HG02798 (cell line): ENCODE results near the gene MEX3C.

Experiments used
- ATAC-seq: cut with Tn5 transposase; IDR thresholded peaks from one replicate; pipeline ENCODE4 v1.9.1; 2021; ENCODE audit warnings: mild to moderate bottlenecking; ENCODE audit not compliant: unreplicated experiment, poor library complexity

Gene MEX3C

DNA sequence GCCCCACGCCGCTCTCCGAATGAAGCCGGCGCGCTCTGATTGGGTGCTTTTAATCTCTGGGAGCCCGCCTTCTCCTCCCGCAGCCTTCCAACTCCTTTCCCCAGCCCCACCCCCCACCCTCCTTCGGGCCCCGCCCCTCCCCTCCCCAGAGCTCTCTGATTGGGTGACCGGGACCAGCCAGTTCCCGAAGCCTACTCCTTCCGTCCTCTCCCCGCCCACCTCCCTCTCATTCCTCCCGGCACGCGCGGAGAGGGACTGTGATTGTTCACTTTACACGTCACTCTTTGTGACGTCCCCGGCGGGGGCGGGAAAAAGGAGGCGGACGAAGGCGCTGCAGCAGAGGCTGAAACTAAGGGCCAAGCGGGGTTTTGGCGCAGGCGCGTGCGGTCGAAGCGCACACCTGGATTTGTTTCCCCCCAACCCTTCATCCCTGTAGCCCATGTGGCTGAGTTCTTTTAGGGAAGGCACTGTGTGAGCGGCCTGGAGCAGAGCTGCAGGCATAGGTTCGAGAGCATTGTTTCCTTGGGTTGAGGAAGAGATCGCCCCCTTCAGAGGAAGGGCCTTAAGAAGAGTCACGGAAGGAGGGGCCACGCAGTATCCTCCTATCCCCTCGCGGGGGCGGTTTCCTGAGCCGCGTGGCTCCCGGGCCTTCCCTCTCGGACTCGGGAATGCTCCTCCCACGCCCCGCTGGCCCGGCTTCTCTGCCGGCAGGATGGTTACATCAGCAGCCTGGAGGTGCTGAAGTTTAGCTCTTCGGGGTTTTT, at the start of gene MEX3C:
TSS of gene MEX3C (minus strand) at position 21 of the 764 bp plus-strand sequence. CDS start 361 bp downstream, outside the sequence.
- ATAC-seq, result peak; percentile 83

DNA sequence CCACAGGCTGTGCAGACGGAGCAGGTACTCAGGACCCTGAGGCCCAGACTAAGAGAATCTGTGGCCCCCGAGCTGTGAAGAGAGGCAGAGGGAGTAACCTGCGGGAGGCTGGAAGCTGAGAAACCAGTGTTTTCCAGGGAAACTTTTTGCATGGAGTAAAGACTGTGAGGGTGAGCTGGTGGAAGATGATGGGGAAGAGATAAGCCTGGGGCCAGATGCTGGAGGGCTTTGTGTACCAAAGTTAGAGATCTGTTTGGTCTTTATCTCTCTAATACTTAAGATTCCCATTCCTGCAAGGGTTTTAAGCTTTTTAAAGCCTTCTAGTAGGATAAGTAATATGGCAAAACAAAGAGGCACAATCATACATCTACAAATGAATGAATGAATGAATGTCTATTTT, 43.7 kb upstream of the MEX3C start:
- ATAC-seq, result no peak

DNA sequence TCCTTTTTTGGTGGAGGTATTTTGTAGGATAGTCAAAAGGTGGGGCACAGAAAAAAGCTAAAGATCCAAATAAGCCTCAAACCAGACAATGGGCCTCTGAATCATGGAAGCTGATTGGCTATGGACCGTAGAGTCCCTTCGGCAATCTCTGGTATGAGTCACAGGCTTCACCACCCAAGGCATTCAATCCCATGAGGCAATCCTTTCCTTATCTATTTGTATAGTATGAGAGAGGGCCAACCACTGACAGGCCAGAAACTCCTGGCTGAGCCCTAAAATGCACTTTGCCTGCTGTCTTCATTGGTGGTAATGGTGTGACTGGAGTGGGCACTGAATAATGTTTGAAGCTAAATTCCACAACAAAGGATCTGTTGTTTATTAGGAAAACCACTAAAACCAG, 38.7 kb upstream of the MEX3C start:
- no peak for ATAC-seq

DNA sequence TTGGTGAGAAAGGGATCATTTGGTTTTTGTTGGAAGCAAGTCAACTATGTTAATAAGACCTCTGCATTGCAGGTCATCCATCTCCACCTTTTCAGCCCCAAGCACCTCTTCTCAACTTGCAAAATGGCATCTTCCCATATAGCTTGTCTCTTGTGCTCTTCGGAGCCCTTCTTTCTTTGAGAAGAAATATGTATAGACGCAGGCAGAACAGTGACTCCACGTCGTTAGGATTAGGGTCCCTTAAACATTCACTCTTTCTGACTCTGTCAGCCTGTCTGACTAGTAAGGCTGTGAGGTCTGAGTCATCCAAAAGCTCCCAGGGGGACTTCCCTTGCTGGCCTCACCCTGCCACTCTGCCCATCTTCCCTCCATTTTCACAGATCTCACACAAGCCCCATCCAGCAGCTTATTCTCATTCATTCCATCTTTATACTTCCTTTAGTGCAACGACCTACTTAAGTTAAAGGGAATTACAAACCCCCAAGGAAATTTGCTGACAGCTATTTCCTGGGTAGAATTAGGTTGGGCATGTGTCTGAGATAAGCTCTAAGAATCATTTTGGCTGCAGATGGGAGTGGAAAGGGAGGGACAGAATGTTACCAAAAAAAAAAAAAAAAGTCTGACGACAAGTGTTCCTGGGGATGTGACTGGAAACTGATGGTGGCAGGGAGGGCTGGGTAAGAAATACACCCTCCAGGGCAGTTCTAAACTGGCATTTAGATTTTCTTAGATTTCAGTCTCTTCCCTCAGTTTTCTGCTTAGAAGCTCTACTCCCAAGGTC, 37.7 kb upstream of the MEX3C start:
- peak; percentile 88 for ATAC-seq

DNA sequence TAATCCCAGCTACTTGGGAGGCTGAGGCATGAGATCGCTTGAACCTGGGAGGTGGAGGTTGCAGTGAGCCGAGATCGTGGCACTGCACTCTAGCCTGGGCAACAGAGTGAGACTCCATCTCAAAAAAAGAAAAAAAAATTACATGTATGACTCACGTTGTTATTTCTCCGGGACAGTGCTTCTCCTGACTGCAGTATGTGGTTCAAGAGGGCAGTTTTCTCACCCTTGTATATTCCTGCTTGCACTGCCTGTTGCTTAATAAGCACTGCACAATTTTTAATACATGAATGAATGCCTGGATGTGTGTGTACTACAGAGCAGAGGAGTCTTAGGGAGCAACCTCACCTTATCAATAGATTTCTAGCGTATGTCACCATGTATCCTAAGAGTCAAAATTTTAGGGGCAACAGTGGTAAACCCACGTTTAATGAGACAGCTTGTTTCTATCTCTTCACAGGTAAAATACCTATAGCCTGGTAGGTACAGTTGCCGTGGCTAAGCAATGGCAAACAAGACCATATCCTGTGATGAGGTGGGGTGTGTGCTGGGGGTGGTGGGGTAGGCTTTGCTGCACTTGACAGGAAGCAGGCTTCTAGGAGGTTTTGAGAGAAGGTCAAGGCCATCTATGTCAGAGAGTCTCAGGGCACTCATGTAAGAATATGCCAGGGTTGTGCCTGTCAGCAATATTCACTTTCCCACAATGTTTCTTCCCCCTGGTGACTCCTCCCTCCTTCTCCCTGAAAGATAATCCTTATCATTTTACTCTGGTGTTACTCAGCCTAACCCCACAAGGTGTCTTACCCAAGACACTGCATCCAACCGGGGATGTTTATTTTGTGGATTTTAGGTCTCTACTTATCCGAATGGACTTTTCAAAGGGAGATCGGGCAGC, 36.9 kb upstream of the MEX3C start:
- no peak for ATAC-seq

DNA sequence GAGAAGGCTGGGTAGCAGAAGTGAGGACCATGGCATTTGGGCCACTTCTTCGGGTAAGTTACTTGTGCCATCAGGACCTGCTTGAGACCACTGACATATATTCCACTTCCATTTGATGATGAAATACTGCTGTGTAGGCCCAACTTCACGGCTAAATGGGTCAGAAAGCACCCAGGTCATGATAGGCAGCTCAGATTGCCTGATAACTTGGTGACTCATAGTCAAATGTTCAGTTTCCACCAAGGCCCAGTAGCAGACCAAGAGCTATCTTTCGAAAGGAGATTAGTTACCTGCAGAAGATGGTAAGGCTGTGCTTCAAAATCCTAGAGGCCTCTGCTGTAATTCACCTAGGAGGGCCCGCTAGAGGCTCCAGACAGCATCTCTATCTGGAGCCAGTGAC, 31.8 kb upstream of the MEX3C start:
- no peak for ATAC-seq

DNA sequence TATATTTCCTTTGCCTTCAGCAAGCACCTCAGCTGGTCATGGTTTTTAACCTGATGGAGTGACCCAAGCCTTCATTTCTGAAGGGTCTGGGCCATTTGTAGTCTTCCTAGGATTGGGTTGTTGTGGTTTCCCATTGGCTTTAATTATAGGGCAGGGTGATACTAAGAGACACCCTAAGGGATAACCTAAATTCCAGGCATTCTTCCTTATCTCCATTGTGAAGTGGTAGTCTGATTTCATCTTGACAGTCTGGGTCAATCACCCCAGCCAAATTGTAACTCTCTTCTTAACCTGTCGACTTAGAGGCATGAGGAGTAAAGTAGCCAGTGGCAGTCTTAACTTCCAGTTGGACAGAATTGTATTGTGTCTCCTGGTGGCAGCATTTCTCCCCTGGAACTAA, 30.2 kb upstream of the MEX3C start:
- ATAC-seq, result no peak

DNA sequence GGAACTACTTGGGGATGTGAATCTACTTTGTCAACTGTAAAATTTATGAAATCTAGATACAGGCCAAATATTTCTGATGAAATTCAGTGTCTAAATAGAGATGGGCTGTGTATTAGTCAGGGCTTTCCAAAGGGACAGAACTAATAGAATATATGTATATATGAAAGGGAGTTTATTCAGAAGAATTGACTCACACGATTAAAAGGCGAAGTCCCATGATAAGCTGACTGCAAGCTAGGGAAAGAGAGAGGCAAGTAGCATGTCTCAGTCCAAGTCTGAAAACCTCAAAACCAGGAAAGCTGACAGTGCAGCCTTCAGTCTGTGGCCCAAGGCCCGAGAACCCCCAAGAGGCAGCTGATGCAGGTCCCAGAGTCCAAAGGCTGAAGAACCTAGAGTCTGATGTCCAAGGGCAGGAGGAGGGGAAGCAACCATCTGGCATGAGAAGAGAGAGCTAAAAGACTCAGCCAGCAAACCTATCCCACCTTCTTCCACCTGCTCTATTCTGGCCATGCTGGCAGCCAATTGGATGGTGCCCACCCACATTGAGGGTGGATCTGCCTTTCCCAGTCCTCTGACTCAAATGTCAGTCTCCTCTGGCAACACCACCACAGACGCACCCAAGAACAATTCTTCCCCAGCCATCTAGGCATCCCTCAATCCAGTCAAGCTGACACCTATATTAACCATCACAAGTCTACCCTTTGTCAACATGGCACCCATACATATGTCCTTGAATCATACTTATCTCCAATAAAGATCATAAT, 29.3 kb upstream of the MEX3C start:
- ATAC-seq, result no peak

DNA sequence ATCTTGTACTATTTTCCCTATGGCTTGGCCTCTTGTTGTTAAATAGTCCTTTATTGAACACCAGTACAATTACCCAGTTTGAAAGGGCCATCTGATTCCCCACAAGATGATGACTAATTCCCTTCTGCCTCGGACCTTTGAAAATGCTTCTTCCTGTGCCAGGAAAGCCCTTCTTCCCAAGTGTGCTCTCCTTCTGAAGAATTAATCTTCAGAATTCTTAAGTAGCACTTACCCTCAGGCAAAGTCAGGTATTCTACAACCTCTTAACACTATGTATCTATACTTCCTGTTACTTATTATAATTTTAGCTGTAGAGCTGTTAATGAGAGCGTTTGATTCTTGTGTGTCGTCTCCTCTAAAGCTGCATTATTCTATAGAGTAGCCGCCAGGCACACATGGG, 28.6 kb upstream of the MEX3C start:
- no peak for ATAC-seq

DNA sequence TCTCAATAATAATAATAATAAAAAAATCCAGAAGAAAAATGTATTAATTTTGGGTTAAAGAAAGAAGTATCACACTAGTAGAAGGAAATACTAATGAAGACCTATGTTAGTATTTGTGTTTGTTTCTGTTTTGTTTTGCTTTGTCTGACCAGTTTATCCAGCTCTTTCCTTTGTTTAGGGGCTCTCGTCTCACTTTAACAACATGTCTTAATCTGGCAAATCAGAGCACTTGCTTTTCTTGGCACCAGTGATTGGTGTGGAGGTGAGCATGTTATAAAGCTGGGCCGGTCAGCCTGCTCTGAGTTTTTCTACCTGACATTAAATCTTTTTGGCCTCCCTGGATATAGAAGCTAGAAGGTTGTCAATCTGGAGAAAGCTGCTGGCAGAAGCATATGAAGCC, 15.1 kb upstream of the MEX3C start:
- no peak for ATAC-seq

DNA sequence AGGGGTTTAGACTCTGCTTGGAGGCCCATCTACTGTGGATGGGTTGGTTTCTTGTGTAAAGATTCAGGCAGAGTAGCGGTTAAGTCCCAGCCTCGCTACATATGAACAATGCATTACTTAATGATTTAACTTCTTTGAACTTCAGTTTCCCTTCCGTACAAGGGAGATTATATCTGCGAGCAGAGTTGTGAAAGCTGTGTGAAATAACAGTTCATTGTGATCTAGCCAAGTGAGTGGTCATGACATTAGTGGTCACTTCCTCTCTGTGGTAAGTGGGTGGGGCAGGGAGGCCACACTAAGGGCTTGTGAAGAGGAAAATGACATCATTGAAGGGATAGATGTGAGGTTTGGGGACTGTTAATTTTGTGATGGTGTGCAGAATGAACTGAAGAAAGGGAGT, 14.1 kb upstream of the MEX3C start:
- peak; percentile 96 for ATAC-seq

DNA sequence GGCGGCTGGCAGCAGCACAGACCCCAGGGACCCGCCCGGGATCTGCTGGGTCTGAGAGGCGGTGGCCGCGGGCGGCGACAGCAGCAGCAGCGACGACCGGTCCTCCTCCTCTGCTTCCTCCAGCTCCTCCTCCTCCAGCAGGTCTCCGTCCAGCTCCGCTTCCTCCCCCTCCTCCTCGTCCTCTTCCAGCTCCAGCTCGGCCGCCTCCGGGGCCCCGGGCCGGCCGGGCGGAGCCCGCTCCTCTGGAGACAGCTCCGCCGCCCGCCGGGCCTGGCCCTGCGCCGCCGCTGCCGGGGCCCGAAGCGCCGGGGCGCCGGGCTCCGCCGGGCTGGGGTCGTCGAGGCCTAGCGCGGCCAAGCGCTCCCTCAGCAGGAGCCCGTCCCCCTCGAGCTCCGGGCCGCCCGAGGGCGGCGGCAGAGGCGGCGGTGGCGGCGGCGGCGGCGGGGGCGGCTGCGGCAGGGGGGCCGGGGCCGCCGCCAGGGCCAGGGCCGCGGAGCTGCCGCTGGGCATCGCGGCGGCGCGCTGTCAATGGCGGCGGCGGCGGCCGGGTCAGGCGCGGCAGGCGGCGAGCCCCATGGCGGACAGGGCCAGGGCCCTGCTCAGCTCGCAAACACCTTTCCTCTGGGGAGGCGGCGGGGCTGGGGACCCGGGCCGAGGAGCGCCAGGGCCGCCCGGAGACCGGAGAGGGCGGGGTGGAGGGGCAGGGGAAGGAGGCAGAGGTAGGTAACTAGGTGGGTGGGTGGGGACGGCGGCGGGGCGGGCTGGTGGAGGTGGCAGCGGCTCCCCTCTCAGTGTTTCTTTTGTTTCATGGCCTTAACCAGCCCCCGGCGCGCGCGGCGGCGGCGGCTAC, 445 bp downstream of the MEX3C start:
- ATAC-seq, result peak; percentile 8

DNA sequence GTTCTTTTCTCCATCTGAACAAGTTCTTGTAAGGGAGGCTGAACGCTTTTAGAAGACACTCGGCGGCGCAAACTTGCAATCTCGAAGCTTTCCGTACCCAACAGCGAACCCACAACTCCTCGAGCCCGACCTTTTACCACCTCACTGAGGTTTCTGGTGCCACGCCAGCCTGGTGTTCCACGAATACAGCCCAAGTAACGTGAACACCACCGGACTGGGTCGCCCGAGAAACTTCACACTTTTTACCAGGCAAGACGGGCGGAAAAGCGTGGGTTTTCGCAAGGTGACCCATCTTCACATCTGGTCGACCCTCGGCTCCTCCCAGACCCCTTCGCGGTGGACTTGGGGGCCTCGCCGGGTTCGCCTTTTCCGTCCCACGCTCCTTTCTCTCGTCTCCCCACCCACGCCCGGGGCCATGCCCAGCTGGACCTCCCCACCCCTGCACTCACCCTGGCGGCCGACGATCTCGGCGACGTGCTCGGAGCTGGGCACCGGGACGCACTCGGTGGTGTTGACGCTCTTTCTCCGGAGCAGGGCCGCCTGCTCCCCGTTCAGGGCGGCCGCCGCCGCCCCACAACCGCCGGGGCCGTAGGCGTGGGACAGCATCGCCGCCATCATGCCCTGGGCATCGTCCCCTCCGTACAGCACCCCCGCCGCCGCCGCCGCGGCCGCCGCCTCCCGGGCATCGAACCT, 1.2 kb downstream of the MEX3C start:
- peak; percentile 1 for ATAC-seq

DNA sequence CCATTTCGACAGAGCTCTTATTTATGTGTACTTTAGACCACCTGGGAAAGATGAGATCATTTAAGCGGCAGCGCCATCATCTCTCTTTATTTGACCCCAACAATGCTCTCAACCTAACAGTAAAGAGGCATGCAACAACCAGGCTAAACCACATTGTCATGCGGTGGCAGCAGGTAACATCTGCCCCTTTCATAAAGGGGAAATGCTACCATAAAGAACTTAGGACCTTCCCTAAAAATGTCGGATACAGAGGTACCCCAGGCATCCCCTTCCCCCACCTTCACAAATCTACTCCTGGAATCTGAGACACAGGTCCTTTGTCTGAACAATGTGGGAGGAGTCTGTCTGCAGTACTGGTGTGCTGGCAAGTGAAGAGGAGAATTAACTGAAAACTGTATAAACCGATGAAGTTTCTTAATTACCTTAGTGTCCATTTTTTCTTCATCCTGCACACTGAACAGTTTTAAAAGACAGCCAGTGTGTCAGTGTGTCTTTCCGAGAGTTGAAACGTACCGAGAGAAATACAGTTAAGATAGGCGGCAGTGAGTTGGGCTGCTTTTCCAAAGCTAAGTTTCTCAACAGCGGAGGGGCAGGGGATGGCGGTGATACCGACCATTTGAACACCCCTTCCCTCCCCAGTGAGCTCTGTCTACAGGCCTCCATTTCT, 1.9 kb downstream of the MEX3C start:
- no peak for ATAC-seq

DNA sequence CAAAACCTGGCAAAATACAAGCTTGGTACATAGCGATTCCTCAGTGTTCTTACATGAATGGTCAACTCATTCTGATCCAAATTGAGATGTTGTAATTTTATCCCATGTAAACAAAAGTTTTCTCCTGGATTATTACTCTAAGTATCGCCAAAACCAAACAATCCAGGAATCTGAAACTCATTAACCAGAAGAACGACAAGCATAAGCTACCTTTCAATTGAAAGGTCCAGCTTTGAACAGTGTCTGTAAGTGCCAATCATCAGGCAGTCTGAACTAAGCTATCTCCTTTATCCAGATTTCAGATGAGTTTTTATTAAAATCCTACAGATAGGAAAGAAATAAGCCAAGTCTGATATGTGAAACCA, 2.4 kb downstream of the MEX3C start:
- no peak for ATAC-seq

DNA sequence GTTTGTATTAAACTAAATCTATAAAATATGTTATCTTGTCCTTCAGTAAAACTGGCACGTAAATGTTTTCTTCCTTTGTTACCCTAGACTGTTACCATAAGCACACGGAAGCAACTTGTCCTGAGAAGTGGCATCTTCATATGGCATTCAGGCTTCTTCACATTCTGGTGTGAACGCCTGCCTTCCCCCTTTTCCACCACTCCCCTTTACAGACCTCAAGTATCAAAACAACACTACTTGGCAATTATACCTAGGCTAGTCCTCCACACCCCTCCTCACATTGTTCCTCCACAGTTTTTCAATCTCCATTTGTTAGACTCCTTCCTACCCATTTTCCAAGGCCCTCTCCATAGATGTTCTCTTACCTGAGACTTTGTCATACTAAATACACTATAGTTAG, 2.9 kb downstream of the MEX3C start:
- ATAC-seq, result no peak

DNA sequence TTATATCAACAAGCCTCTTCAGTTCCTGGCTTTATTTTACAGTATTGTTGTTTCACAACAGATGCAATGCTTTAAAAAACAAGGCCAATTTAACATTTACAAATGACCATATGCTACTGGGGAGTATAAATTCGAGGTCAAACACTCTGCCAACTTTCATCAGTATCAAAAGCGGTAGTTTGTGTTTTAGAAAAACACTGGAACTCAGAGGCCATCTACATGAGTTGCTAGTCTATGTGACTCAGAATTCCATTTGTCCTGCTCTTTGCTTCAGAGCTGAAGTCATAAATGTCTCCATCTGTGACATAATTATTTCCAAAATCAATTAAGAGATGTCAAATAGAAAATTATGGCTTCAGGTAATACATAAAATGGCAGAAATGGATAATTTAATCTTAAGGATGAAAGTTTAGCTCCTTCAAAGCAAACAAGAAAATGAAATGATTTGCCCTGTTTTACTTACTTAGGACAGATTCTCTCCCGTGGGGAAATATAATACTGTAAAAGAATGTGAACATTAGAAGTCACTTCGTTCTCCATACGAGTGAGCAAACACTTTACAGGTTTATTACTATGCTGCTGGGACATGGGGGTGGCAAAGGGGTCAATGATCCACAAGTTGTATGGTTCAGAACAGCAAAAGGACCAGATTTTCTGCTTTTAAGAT, 3.7 kb downstream of the MEX3C start:
- no peak for ATAC-seq

DNA sequence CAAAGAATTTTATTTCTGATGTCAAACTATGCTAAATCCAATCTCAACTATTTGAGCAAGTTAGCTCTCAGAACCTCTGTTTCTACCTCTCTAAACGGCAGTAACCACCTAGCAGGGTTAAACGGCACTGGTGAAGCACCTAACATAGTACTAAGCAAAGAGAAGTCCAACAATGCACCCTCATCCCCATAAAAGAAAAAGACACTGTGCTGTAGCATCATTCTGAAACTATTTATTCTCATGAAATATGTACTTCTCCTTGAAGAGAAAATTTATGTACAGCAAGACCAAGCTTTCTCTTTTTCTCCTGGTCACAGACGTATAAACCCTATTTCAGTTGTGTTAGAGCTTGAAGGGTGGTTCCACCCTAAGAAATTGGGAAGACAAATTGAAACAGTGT, 4.8 kb downstream of the MEX3C start:
- ATAC-seq, result no peak
